ENCODE data around the gene DCAF12. TPM values are rescaled to one million over a fixed set of nuclear protein-coding genes. Genes with fewer than 3 reads are reported as not detected.
"Not testable (repeated sequence)": the region's sequence is repeated elsewhere in the genome, so short reads cannot be mapped to it uniquely, and the experiment has no call there.

Gene DCAF12
- total RNA-seq, 4 donors from 2014 or later, result 17.0 to 24.8 (median 21.5) TPM

- H3K4me3 ChIP-seq, result no peak overlapping the region
- TF ChIP-seq CTCF (IDR thresholded peaks at IDR 0.05) (no peak), POLR2A (IDR thresholded peaks at IDR 0.05) (no peak)
- DNase-seq, result no peak
- H3K27ac ChIP-seq, result no peak overlapping the region
- H3K9me3 ChIP-seq, result no peaks in the 10 kb centered on the region
- no peaks in the 10 kb centered on the region for H3K4me1 ChIP-seq
- H3K36me3 ChIP-seq, result no peaks in the 10 kb centered on the region
- H3K27me3 ChIP-seq, result no peaks in the 10 kb centered on the region
Observed at GRCh38 chr9:34145165-34145564, 18.7 kb upstream of the DCAF12 start.

- H3K4me3 ChIP-seq, result no peak overlapping the region
- TF ChIP-seq CTCF (IDR thresholded peaks at IDR 0.05) (no peak), POLR2A (IDR thresholded peaks at IDR 0.05) (no peak)
- no peak for DNase-seq
Observed at GRCh38 chr9:34143116-34143515, 16.6 kb upstream of the DCAF12 start.

GRCh38 chr9:34140853-34141252, 14.4 kb upstream of the DCAF12 start:
- Histone ChIP-seq H3K4me1 (no peaks in the 10 kb centered on the region), H3K4me3 (no peak overlapping the region), H3K27me3 (no peaks in the 10 kb centered on the region), H3K27ac (no peak overlapping the region), H3K36me3 (no peaks in the 10 kb centered on the region), H3K9me3 (no peaks in the 10 kb centered on the region)
- no peak for DNase-seq
- no peak for TF ChIP-seq CTCF (IDR thresholded peaks at IDR 0.05)
- TF ChIP-seq POLR2A (IDR thresholded peaks at IDR 0.05), result no peak

More at GRCh38 chr9:34143116-34143515, 16.6 kb upstream of the DCAF12 start:
- Histone ChIP-seq H3K9me3 (no peaks in the 10 kb centered on the region), H3K36me3 (no peaks in the 10 kb centered on the region), H3K4me1 (no peaks in the 10 kb centered on the region), H3K27ac (no peak overlapping the region), H3K27me3 (no peaks in the 10 kb centered on the region)

GRCh38 chr9:34139477-34140146, 13.1 kb upstream of the DCAF12 start:
- Histone ChIP-seq H3K36me3 (no peaks in the 10 kb centered on the region), H3K4me3 (no peak overlapping the region), H3K27ac (no peak overlapping the region), H3K4me1 (no peaks in the 10 kb centered on the region), H3K9me3 (no peaks in the 10 kb centered on the region), H3K27me3 (no peaks in the 10 kb centered on the region)
- DNase-seq, result no peak
- peak in 1 of 6 experiments; percentile 6 for TF ChIP-seq CTCF (IDR thresholded peaks at IDR 0.05)
- TF ChIP-seq POLR2A (IDR thresholded peaks at IDR 0.05), result no peak

GRCh38 chr9:34138644-34139043, 12.1 kb upstream of the DCAF12 start:
- not testable (repeated sequence) for DNase-seq, H3K27ac ChIP-seq, H3K36me3 ChIP-seq, H3K4me1 ChIP-seq, H3K4me3 ChIP-seq, H3K9me3 ChIP-seq, H3K27me3 ChIP-seq

GRCh38 chr9:34134521-34134920, 8.0 kb upstream of the DCAF12 start:
- Histone ChIP-seq H3K4me3 (no peak overlapping the region), H3K27ac (no peak overlapping the region), H3K4me1 (no peaks in the 10 kb centered on the region), H3K36me3 (no peaks in the 10 kb centered on the region), H3K27me3 (no peaks in the 10 kb centered on the region), H3K9me3 (no peaks in the 10 kb centered on the region)
- DNase-seq, result no peak
- TF ChIP-seq CTCF (IDR thresholded peaks at IDR 0.05), result no peak
- no peak for TF ChIP-seq POLR2A (IDR thresholded peaks at IDR 0.05)

Measured in Peyer's patch (tissue), 4 donors.